AG09319 (cell line): ENCODE results near the gene ZNF837.

Source experiments
- DNase-seq: peaks from one replicate; pipeline ENCODE4 v3.0.0-alpha.2; 2010; ENCODE audit warnings: low read depth; ENCODE audit errors: extremely low read depth
- CTCF ChIP-seq: IDR thresholded peaks from 2 replicates; pipeline ENCODE4 v1.5.1; 2011; ENCODE audit warnings: low read depth, mild to moderate bottlenecking, inconsistent platforms, low read length, moderate library complexity

The ZNF837 gene

GRCh38 chr19:58338336-58338735 lies 42.5 kb downstream of the ZNF837 start:
- TF ChIP-seq CTCF = no peak
- DNase-seq = no peak

DNA sequence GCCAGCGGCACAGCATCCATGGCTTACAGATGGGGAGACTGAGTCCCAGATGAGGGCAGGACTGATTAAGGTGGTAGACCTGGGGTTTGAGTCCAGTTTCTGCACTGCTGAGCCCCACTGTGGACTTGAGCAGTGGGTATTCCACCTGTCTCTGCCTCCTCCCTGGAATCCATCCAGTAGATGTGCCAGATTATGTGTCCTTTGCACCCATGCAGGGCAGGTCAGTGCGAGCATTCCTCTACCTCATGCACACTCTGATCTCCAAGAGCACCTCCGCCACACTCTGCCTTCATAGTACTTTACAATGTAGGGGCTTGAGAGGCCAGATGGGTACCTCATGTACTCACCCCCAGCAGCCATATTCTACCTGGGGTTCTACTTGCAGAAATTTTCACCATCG lies 44.0 kb downstream of the ZNF837 start:
- DNase-seq = no peak
- TF ChIP-seq CTCF = no peak

DNA sequence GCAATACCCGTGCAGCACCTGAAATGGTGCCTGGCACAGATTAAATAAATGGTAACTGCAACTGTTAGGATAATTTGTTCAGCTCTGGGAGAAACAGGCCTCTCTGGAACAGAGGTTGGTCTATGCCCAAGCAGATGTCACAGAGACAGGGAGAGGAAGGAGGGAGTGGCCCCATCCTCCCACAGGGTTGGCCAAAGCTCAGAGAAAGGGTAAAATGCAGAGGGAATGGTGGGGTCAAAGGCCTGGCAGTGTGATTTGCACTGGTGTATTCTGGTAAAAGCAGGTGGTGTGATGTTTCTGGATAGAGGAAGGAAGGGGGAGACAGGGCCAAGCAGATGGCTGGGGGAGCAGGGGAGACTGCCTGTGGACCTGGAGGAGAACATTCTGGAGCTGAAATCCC lies 44.6 kb downstream of the ZNF837 start:
- DNase-seq = no peak
- no peak for TF ChIP-seq CTCF

DNA sequence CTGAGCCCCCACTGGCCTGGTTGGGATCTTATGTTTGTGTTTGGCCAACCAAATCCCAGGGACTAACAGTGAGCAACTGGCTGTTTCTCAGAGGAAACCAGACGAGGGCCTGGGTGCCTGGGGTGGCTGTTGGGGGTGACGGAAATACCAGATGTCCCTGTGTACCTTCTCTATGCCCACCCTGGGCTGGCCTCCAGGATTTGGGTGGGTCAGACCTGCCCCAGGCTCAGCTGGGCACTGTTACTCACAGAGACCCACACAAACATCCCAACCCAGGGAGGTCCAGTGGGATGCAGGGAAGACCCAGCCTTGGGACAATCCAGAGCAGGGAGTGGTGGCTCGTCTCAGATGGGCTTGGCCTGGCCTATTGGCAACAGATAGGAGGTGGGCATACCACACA lies 45.2 kb downstream of the ZNF837 start:
- no peak for DNase-seq
- TF ChIP-seq CTCF = no peak

DNA sequence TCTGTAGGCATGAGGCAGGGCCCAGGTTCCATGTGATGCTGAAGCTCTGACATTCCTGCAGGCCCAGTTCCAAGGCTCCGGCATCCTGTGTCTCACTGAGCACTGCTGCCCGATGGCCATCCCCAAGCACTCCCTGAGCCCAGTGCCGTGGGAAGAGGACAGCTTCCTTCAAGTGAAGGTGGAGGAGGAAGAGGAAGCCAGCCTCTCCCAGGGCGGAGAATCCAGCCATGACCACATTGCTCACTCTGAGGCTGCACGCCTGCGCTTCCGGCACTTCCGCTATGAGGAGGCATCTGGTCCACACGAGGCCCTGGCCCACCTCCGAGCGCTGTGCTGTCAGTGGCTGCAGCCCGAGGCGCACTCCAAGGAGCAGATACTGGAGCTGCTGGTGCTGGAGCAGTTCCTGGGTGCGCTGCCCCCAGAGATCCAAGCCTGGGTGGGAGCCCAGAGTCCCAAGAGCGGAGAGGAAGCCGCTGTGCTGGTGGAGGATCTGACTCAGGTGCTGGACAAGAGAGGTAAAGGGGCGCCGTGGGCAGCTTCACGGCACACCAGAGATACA lies 46.1 kb downstream of the ZNF837 start:
- no peak for DNase-seq
- no peak for TF ChIP-seq CTCF

GRCh38 chr19:58332697-58333096 lies 48.1 kb downstream of the ZNF837 start:
- no peak for TF ChIP-seq CTCF
- no peak for DNase-seq

- DNase-seq = no peak
- TF ChIP-seq CTCF = no peak
These were observed 50.4 kb downstream of the ZNF837 start for GRCh38 chr19:58330458-58330857.
